ENCODE data around the gene SP9.

The SP9 gene

GRCh38 chr2:174338147-174338605 lies 3.4 kb downstream of the SP9 start:
- peaks cover 13% of the 10 kb centered on the region for H3K4me1 ChIP-seq (ENCODE audit: insufficient read depth, low read length)
- H3K36me3 ChIP-seq (ENCODE audit: insufficient read depth, low read length): no peaks in the 10 kb centered on the region
- no peaks in the 10 kb centered on the region for H3K9me3 ChIP-seq (ENCODE audit: control insufficient read depth, insufficient read depth, low read length)
- H3K9ac ChIP-seq (ENCODE audit: low read depth, low read length): no peak overlapping the region; the same call in 1 of the 2 replicates

- peaks cover 15% of the 10 kb centered on the region for H3K4me1 ChIP-seq (ENCODE audit: insufficient read depth, low read length)
- no peaks in the 10 kb centered on the region for H3K36me3 ChIP-seq (ENCODE audit: insufficient read depth, low read length)
- H3K9ac ChIP-seq (ENCODE audit: low read depth, low read length): no peak overlapping the region
- no peaks in the 10 kb centered on the region for H3K9me3 ChIP-seq (ENCODE audit: control insufficient read depth, insufficient read depth, low read length)
Observed at GRCh38 chr2:174338671-174339560, 4.2 kb downstream of the SP9 start.

- H3K4me1 ChIP-seq (ENCODE audit: insufficient read depth, low read length): peaks cover 15% of the 10 kb centered on the region
- peak overlapping the region; percentile 55; the same call in 1 of the 2 replicates for H3K9ac ChIP-seq (ENCODE audit: low read depth, low read length)
- no peaks in the 10 kb centered on the region for H3K36me3 ChIP-seq (ENCODE audit: insufficient read depth, low read length)
- no peaks in the 10 kb centered on the region for H3K9me3 ChIP-seq (ENCODE audit: control insufficient read depth, insufficient read depth, low read length)
Observed at GRCh38 chr2:174339561-174340399, 5.0 kb downstream of the SP9 start.

GRCh38 chr2:174340400-174341292 lies 5.9 kb downstream of the SP9 start:
- no peaks in the 10 kb centered on the region for H3K36me3 ChIP-seq (ENCODE audit: insufficient read depth, low read length)
- H3K9ac ChIP-seq (ENCODE audit: low read depth, low read length): peak overlapping the region; percentile 55; the same call in 1 of the 2 replicates
- no peaks in the 10 kb centered on the region for H3K9me3 ChIP-seq (ENCODE audit: control insufficient read depth, insufficient read depth, low read length)
- peaks cover 12% of the 10 kb centered on the region; the same call in 1 of the 2 replicates for H3K4me1 ChIP-seq (ENCODE audit: insufficient read depth, low read length)

- Histone ChIP-seq H3K4me1 (ENCODE audit: insufficient read depth, low read length) (peaks cover 19% of the 10 kb centered on the region; the same call in 1 of the 2 replicates), H3K9me3 (ENCODE audit: control insufficient read depth, insufficient read depth, low read length) (no peaks in the 10 kb centered on the region), H3K36me3 (ENCODE audit: insufficient read depth, low read length) (no peaks in the 10 kb centered on the region), H3K9ac (ENCODE audit: low read depth, low read length) (peak overlapping the region; percentile 56; the same call in 1 of the 2 replicates)
Observed at GRCh38 chr2:174341293-174341994, 6.7 kb downstream of the SP9 start.

GRCh38 chr2:174341995-174342685 lies 7.4 kb downstream of the SP9 start:
- Histone ChIP-seq H3K36me3 (ENCODE audit: insufficient read depth, low read length) (no peaks in the 10 kb centered on the region), H3K4me1 (ENCODE audit: insufficient read depth, low read length) (peaks cover 20% of the 10 kb centered on the region; the same call in 1 of the 2 replicates), H3K9ac (ENCODE audit: low read depth, low read length) (peak overlapping the region; percentile 56; the same call in 1 of the 2 replicates), H3K9me3 (ENCODE audit: control insufficient read depth, insufficient read depth, low read length) (no peaks in the 10 kb centered on the region)

GRCh38 chr2:174342686-174343342 lies 8.1 kb downstream of the SP9 start:
- Histone ChIP-seq H3K36me3 (ENCODE audit: insufficient read depth, low read length) (no peaks in the 10 kb centered on the region), H3K9ac (ENCODE audit: low read depth, low read length) (peak overlapping the region; percentile 56), H3K9me3 (ENCODE audit: control insufficient read depth, insufficient read depth, low read length) (no peaks in the 10 kb centered on the region), H3K4me1 (ENCODE audit: insufficient read depth, low read length) (peaks cover 20% of the 10 kb centered on the region; the same call in 1 of the 2 replicates)

- Histone ChIP-seq H3K36me3 (ENCODE audit: insufficient read depth, low read length) (no peaks in the 10 kb centered on the region), H3K9me3 (ENCODE audit: control insufficient read depth, insufficient read depth, low read length) (no peaks in the 10 kb centered on the region), H3K4me1 (ENCODE audit: insufficient read depth, low read length) (peaks cover 20% of the 10 kb centered on the region; the same call in 1 of the 2 replicates), H3K9ac (ENCODE audit: low read depth, low read length) (peak overlapping the region; percentile 56; the same call in 1 of the 2 replicates)
Observed at GRCh38 chr2:174343343-174343622, 8.5 kb downstream of the SP9 start.

GRCh38 chr2:174343623-174344455 lies 9.1 kb downstream of the SP9 start:
- Histone ChIP-seq H3K4me1 (ENCODE audit: insufficient read depth, low read length) (peaks cover 19% of the 10 kb centered on the region; the same call in 1 of the 2 replicates), H3K9me3 (ENCODE audit: control insufficient read depth, insufficient read depth, low read length) (no peaks in the 10 kb centered on the region), H3K9ac (ENCODE audit: low read depth, low read length) (peak overlapping the region; percentile 56; the same call in 1 of the 2 replicates), H3K36me3 (ENCODE audit: insufficient read depth, low read length) (no peaks in the 10 kb centered on the region)

- Histone ChIP-seq H3K4me1 (ENCODE audit: insufficient read depth, low read length) (peaks cover 11% of the 10 kb centered on the region; the same call in 1 of the 2 replicates), H3K36me3 (ENCODE audit: insufficient read depth, low read length) (no peaks in the 10 kb centered on the region), H3K9ac (ENCODE audit: low read depth, low read length) (peak overlapping the region; percentile 56; the same call in 1 of the 2 replicates), H3K9me3 (ENCODE audit: control insufficient read depth, insufficient read depth, low read length) (no peaks in the 10 kb centered on the region)
Observed at GRCh38 chr2:174344716-174345461, 10.1 kb downstream of the SP9 start.

- Histone ChIP-seq H3K36me3 (ENCODE audit: insufficient read depth, low read length) (no peaks in the 10 kb centered on the region), H3K9me3 (ENCODE audit: control insufficient read depth, insufficient read depth, low read length) (no peaks in the 10 kb centered on the region), H3K9ac (ENCODE audit: low read depth, low read length) (no peak overlapping the region), H3K4me1 (ENCODE audit: insufficient read depth, low read length) (0 out of 2 replicates have a peak, but pooled peaks cover 8% of the 10 kb centered on the region)
Observed at GRCh38 chr2:174350018-174350417, 15.3 kb downstream of the SP9 start.
